ENCODE results near the gene KIAA0825. TPM values are rescaled to one million over a fixed set of nuclear protein-coding genes. Genes with fewer than 3 reads are reported as not detected.

KIAA0825 gene
- total RNA-seq, 2 experiments from 2014 or later = 0.19 to 0.32 TPM

DNA sequence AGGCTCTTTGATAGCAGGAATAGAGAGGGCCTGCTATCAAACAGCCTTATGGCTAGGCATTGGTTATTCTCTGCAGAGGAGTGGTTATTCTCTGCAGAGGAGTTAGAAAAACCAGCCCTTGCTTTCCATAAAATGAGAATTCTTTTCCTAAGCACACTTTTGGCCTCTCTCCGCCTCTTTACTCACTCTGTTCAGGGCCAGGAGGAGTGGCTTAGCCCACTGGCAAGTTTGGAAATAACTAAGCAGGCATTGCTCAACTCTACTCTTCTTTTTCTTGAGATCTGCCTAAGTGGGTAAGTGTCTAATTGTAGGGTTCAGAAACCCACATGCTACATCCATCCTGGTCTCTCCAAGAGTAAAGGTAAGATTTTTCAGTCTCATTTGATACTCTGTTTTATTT lies 341.7 kb downstream of the KIAA0825 start:
- Histone ChIP-seq H3K4me1 (ENCODE audit: insufficient read depth, low read length, poor library complexity, severe bottlenecking) (no peaks in the 10 kb centered on the region), H2AFZ (ENCODE audit: low read length) (no peak overlapping the region), H3K36me3 (ENCODE audit: insufficient read depth, low read length) (no peaks in the 10 kb centered on the region), H3K9me2 (ENCODE audit: insufficient read depth, low read length) (no peaks in the 10 kb centered on the region), H3K79me2 (ENCODE audit: insufficient read depth, low read depth, low read length) (no peaks in the 10 kb centered on the region), H3K27ac (ENCODE audit: low read depth, low read length, poor library complexity, severe bottlenecking) (no peak overlapping the region), H3K4me2 (ENCODE audit: low read length) (no peak overlapping the region), H3K4me3 (ENCODE audit: low read depth, low read length, poor library complexity, severe bottlenecking) (no peak overlapping the region), H3K9me3 (ENCODE audit: low read length) (no peaks in the 10 kb centered on the region), H4K20me1 (ENCODE audit: insufficient read depth, low read length) (no peaks in the 10 kb centered on the region)
- TF ChIP-seq, protein P1, sequence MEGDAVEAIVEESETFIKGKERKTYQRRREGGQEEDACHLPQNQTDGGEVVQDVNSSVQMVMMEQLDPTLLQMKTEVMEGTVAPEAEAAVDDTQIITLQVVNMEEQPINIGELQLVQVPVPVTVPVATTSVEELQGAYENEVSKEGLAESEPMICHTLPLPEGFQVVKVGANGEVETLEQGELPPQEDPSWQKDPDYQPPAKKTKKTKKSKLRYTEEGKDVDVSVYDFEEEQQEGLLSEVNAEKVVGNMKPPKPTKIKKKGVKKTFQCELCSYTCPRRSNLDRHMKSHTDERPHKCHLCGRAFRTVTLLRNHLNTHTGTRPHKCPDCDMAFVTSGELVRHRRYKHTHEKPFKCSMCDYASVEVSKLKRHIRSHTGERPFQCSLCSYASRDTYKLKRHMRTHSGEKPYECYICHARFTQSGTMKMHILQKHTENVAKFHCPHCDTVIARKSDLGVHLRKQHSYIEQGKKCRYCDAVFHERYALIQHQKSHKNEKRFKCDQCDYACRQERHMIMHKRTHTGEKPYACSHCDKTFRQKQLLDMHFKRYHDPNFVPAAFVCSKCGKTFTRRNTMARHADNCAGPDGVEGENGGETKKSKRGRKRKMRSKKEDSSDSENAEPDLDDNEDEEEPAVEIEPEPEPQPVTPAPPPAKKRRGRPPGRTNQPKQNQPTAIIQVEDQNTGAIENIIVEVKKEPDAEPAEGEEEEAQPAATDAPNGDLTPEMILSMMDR (conservative IDR thresholded peaks at IDR 0.05; ENCODE audit: low read length) = no peak
- TF ChIP-seq EZH2phosphoT487 (IDR thresholded peaks at IDR 0.05; ENCODE audit: borderline replicate concordance, low read depth, low read length) = no peak
- CTCF ChIA-PET (ENCODE audit: unreplicated experiment) = no interaction called here
- BruUV-seq (replicated peaks) = no TSS peak
- intact Hi-C loops (cut with micrococcal nuclease; ENCODE audit: unreplicated experiment) = no loop called here
- no peak for DNase-seq (ENCODE audit: low spot score)
- POLR2A ChIA-PET = no interaction called here

DNA sequence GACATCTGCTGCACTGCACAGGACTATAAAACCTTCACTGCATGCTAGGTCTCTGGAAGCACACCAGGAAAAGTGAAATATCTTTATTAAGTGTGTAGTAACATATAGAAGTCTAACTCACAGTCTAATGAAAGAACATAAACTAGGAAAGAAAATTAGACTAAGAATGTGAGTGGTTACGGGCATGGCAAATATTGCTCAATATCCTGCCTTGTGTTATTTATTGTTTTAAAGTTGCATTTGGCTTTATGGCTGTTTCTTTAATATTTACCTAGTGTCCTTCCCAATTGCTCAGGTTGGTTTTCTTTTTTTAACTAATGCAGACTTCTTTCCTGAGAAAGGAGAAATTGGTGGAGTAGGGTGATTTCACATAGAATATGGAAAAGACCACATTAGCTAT lies 342.4 kb downstream of the KIAA0825 start:
- intact Hi-C loops (cut with micrococcal nuclease; ENCODE audit: unreplicated experiment) = no loop called here
- Histone ChIP-seq H3K79me2 (ENCODE audit: insufficient read depth, low read depth, low read length) (no peaks in the 10 kb centered on the region), H2AFZ (ENCODE audit: low read length) (no peak overlapping the region), H3K9me3 (ENCODE audit: low read length) (no peaks in the 10 kb centered on the region), H3K4me2 (ENCODE audit: low read length) (no peak overlapping the region), H3K36me3 (ENCODE audit: insufficient read depth, low read length) (no peaks in the 10 kb centered on the region), H3K4me1 (ENCODE audit: insufficient read depth, low read length, poor library complexity, severe bottlenecking) (no peaks in the 10 kb centered on the region), H4K20me1 (ENCODE audit: insufficient read depth, low read length) (no peaks in the 10 kb centered on the region), H3K27ac (ENCODE audit: low read depth, low read length, poor library complexity, severe bottlenecking) (no peak overlapping the region), H3K9me2 (ENCODE audit: insufficient read depth, low read length) (no peaks in the 10 kb centered on the region), H3K4me3 (ENCODE audit: low read depth, low read length, poor library complexity, severe bottlenecking) (no peak overlapping the region)
- no TSS peak for BruUV-seq (replicated peaks)
- DNase-seq (ENCODE audit: low spot score) = no peak
- ChIA-PET POLR2A (interaction anchor here (0.5 kb wide), 1 partner anchor 23 kb away, joined by 3 read pairs; no protein-coding TSS in a partner anchor), CTCF (ENCODE audit: unreplicated experiment) (no interaction called here)
- TF ChIP-seq, protein P1 (conservative IDR thresholded peaks at IDR 0.05; ENCODE audit: low read length) = no peak
- TF ChIP-seq EZH2phosphoT487 (IDR thresholded peaks at IDR 0.05; ENCODE audit: borderline replicate concordance, low read depth, low read length) = no peak

DNA sequence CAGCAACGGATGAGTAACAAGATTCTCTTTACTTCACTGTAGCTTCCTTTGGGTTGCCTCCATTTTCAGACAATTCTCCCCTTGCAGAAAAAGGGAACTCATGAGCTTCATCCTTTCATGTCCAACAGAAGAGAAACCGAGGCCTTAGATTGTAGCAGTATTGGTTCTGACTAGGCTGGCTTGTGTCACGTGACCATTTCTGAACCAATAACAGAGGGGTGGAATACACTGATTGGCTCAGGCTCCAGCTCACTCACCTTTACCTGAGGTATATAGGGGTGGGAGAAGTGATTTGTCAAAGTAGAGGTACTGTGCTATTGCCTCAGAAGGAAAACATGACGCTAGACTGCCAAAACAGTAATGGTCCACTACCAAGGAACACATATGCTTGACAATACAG lies 343.7 kb downstream of the KIAA0825 start:
- intact Hi-C loops (cut with micrococcal nuclease; ENCODE audit: unreplicated experiment) = no loop called here
- no peaks in the 10 kb centered on the region for H4K20me1 ChIP-seq (ENCODE audit: insufficient read depth, low read length)

More for the DNA sequence above, 343.7 kb downstream of the KIAA0825 start:
- CTCF ChIA-PET (ENCODE audit: unreplicated experiment) = no interaction called here
- Histone ChIP-seq H3K4me1 (ENCODE audit: insufficient read depth, low read length, poor library complexity, severe bottlenecking) (no peaks in the 10 kb centered on the region), H3K4me3 (ENCODE audit: low read depth, low read length, poor library complexity, severe bottlenecking) (no peak overlapping the region), H2AFZ (ENCODE audit: low read length) (no peak overlapping the region), H3K9me3 (ENCODE audit: low read length) (no peaks in the 10 kb centered on the region), H3K4me2 (ENCODE audit: low read length) (no peak overlapping the region), H3K79me2 (ENCODE audit: insufficient read depth, low read depth, low read length) (no peaks in the 10 kb centered on the region), H3K9me2 (ENCODE audit: insufficient read depth, low read length) (no peaks in the 10 kb centered on the region), H3K27ac (ENCODE audit: low read depth, low read length, poor library complexity, severe bottlenecking) (no peak overlapping the region), H3K36me3 (ENCODE audit: insufficient read depth, low read length) (no peaks in the 10 kb centered on the region)
- BruUV-seq (replicated peaks) = no TSS peak
- POLR2A ChIA-PET = interaction anchor here (1.5 kb wide), 1 partner anchor 9 kb away, joined by 3 read pairs; no protein-coding TSS in a partner anchor
- DNase-seq (ENCODE audit: low spot score) = no peak
- TF ChIP-seq, protein P1 (conservative IDR thresholded peaks at IDR 0.05; ENCODE audit: low read length) = no peak
- TF ChIP-seq EZH2phosphoT487 (IDR thresholded peaks at IDR 0.05; ENCODE audit: borderline replicate concordance, low read depth, low read length) = no peak
